Lung (tissue), 12 donors: Measurements from ENCODE around the gene ACSM2A. TPM values are rescaled to one million over a fixed set of nuclear protein-coding genes. Genes with fewer than 3 reads are reported as not detected.
"Not testable (repeated sequence)": the region's sequence is repeated elsewhere in the genome, so short reads cannot be mapped to it uniquely, and the experiment has no call there.

Experiments
- ATAC-seq: fragments of 200-7000 bp; cut with Tn5 transposase; one replicate; pipeline ENCODE4 v1.9.1; 2020; ENCODE audit warnings: moderate number of reproducible peaks; ENCODE audit not compliant: insufficient read depth, low FRiP score
- DNase-seq, 3 donors: peaks; one replicate each; pipeline ENCODE4 v3.0.0-alpha.2; 2013 to 2017
- H3K27ac ChIP-seq, 2 donors: one replicate each; pipeline ENCODE4 v1.5.1; 2013; ENCODE audit warnings: mild to moderate bottlenecking in 2 of 2, moderate library complexity in 2 of 2, control low read depth in 1 of 2, inconsistent platforms in 1 of 2, low read depth in 1 of 2, low read length in 1 of 2
- H3K27me3 ChIP-seq, 3 donors: one replicate each; pipeline ENCODE4 v1.5.1; 2013; ENCODE audit warnings: low read length in 2 of 3; ENCODE audit not compliant: control insufficient read depth in 3 of 3, insufficient read depth in 3 of 3
- H3K36me3 ChIP-seq, 4 donors: one replicate each; pipeline ENCODE4 v1.5.1; 2013; ENCODE audit warnings: low read length in 4 of 4, mild to moderate bottlenecking in 1 of 4, moderate library complexity in 1 of 4; ENCODE audit not compliant: control insufficient read depth in 4 of 4, insufficient read depth in 4 of 4
- H3K4me1 ChIP-seq, 5 donors: one replicate each; pipeline ENCODE4 v1.5.1; 2013; ENCODE audit warnings: low read length in 5 of 5, mild to moderate bottlenecking in 2 of 5, moderate library complexity in 1 of 5; ENCODE audit not compliant: control insufficient read depth in 5 of 5, insufficient read depth in 5 of 5
- H3K4me3 ChIP-seq: one replicate; pipeline ENCODE4 v1.5.1; 2013; ENCODE audit warnings: mild to moderate bottlenecking, control low read depth, moderate library complexity
- H3K9ac ChIP-seq, 2 donors: one replicate each; pipeline ENCODE4 v1.5.1; 2013; ENCODE audit warnings: low read length in 2 of 2, control low read depth in 1 of 2; ENCODE audit not compliant: insufficient read depth in 1 of 2
- H3K9me3 ChIP-seq, 4 donors: one replicate each; pipeline ENCODE4 v1.5.1; 2013; ENCODE audit warnings: low read length in 3 of 4, mild to moderate bottlenecking in 1 of 4, moderate library complexity in 1 of 4; ENCODE audit not compliant: control insufficient read depth in 4 of 4, insufficient read depth in 3 of 4
- WGBS, 2 donors: extraction: QIAGEN DNeasy Blood & Tissue Kit; methylation state at CpG; one replicate each; pipeline ENCODE4 v1.1.7; 2013; 5-methylcytosine and 5-hydroxymethylcytosine counted together
- polyA plus RNA-seq, 2 donors: library from polyadenylated mRNA; stranded (reverse); fragments of 200-250 nt; gene quantifications; one replicate each; pipeline ENCODE4 v1.2.1, GENCODE V29; 2013
- total RNA-seq, 2 donors: library from RNA; depleted of rRNA in 1 of 2; stranded (reverse); fragments of >200 nt in 1 of 2; gene quantifications; one replicate each; pipeline ENCODE4 v1.2.1, GENCODE V29; 2014 to 2021
- TF ChIP-seq, protein P1 (sequence below): IDR thresholded peaks from 2 replicates; pipeline ENCODE4 v1.5.1; 2012; ENCODE audit warnings: mild to moderate bottlenecking; ENCODE audit errors: control extremely low read depth, extremely low read depth
- donor health status: control.
- donor health status: control.
- donor health status: Bipolar disorder and iron deficiency.
- donor health status: healthy.
- donor health status: DM: yes; HTN: yes; CAD: no.

Gene ACSM2A
- total and polyA plus RNA-seq, 4 donors: 0.05 TPM; not detected in 3

GRCh38 chr16:20485408-20485807, 34.1 kb downstream of the ACSM2A start:
- H3K9me3 ChIP-seq: no peaks in the 10 kb centered on the region
- WGBS, 2 donors: 79 to 83% methylated on average over 1 of the region's 1 CpG
- no peaks in the 10 kb centered on the region for H3K4me1 ChIP-seq
- no peak overlapping the region for H3K4me3 ChIP-seq
- no peak for ATAC-seq
- DNase-seq: no peak
- no peaks in the 10 kb centered on the region for H3K36me3 ChIP-seq
- H3K27me3 ChIP-seq: no peaks in the 10 kb centered on the region
- no peak overlapping the region for H3K9ac ChIP-seq
- no peak overlapping the region for H3K27ac ChIP-seq
- TF ChIP-seq, protein P1, sequence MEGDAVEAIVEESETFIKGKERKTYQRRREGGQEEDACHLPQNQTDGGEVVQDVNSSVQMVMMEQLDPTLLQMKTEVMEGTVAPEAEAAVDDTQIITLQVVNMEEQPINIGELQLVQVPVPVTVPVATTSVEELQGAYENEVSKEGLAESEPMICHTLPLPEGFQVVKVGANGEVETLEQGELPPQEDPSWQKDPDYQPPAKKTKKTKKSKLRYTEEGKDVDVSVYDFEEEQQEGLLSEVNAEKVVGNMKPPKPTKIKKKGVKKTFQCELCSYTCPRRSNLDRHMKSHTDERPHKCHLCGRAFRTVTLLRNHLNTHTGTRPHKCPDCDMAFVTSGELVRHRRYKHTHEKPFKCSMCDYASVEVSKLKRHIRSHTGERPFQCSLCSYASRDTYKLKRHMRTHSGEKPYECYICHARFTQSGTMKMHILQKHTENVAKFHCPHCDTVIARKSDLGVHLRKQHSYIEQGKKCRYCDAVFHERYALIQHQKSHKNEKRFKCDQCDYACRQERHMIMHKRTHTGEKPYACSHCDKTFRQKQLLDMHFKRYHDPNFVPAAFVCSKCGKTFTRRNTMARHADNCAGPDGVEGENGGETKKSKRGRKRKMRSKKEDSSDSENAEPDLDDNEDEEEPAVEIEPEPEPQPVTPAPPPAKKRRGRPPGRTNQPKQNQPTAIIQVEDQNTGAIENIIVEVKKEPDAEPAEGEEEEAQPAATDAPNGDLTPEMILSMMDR: no peak

- not testable (repeated sequence) for H3K9ac ChIP-seq, H3K36me3 ChIP-seq, H3K27me3 ChIP-seq, H3K4me3 ChIP-seq, H3K9me3 ChIP-seq, H3K27ac ChIP-seq, DNase-seq, ATAC-seq, H3K4me1 ChIP-seq
- no CpG with 5 or more reads among the region's 3 CpGs for WGBS, 2 donors
Observed at GRCh38 chr16:20490994-20491393, 39.7 kb downstream of the ACSM2A start.

- ATAC-seq, H3K27me3 ChIP-seq, H3K9ac ChIP-seq, H3K27ac ChIP-seq, DNase-seq, H3K9me3 ChIP-seq, H3K36me3 ChIP-seq, H3K4me3 ChIP-seq, H3K4me1 ChIP-seq: not testable (repeated sequence)
- WGBS, 2 donors: no CpG with 5 or more reads among the region's 11 CpGs
Observed at GRCh38 chr16:20491448-20491847, 40.1 kb downstream of the ACSM2A start.

DNA sequence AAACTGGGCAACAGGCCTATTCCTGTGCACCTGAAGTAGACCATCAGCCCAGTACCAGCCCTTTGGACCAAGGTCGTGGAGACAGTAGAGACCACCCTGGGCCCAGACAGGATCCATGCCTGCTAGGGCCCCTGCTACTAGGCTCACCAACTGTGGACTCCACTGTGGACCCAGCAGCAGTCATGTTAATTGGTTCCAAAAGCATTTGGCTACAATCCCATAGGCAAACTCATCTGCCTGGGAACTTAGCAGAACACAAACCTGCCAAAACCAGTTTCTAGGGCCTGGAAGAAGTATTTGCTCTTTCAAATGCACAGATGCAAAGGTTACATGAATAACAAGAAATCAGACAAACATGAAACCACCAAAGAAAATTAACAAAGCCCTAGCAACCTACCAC, 53.1 kb downstream of the ACSM2A start:
- WGBS, 2 donors: 79 to 81% methylated on average over 1 of the region's 1 CpG
- ATAC-seq: no peak
- H3K9ac ChIP-seq: no peak overlapping the region
- no peaks in the 10 kb centered on the region for H3K36me3 ChIP-seq
- DNase-seq: no peak
- H3K9me3 ChIP-seq: peaks cover 0 to 16% (median 7%) of the 10 kb centered on the region in 4 donors
- no peaks in the 10 kb centered on the region for H3K4me1 ChIP-seq
- no peak overlapping the region for H3K4me3 ChIP-seq
- no peak overlapping the region for H3K27ac ChIP-seq
- no peaks in the 10 kb centered on the region for H3K27me3 ChIP-seq
- TF ChIP-seq, protein P1: no peak

DNA sequence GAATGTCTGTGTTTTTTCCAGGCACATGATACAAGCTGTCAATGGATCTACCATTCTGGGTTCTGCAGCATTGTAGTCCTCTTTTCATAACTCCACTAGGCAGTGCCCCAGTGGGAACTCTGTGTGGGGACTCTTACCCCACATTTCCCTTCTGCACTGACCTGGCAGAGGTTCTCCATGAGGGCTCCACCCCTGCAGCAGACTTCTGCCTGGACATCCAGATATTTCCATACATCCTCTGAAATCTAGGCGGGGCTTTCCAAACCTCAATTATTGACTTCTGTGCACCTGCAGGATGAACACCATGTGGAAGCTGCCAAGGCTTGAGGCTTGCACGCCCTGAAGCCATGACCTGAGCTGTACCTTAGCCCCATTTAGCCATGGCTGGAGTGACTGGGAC, 56.0 kb downstream of the ACSM2A start:
- Histone ChIP-seq H3K27me3 (no peaks in the 10 kb centered on the region), H3K36me3 (no peaks in the 10 kb centered on the region), H3K4me3 (no peak overlapping the region), H3K9me3 (peaks cover 0 to 16% (median 7%) of the 10 kb centered on the region in 4 donors), H3K27ac (no peak overlapping the region), H3K4me1 (no peaks in the 10 kb centered on the region), H3K9ac (no peak overlapping the region)
- TF ChIP-seq, protein P1: no peak
- no peak for DNase-seq
- WGBS, 2 donors: 76 to 81% methylated on average over 2 of the region's 2 CpGs
- ATAC-seq: no peak
